Measurements from ENCODE around the gene SUPT3H. TPM values are rescaled to one million over a fixed set of nuclear protein-coding genes. Genes with fewer than 3 reads are reported as not detected.

SUPT3H gene
- total RNA-seq, 1 donor from 2014 or later, result 23.2 TPM

DNA sequence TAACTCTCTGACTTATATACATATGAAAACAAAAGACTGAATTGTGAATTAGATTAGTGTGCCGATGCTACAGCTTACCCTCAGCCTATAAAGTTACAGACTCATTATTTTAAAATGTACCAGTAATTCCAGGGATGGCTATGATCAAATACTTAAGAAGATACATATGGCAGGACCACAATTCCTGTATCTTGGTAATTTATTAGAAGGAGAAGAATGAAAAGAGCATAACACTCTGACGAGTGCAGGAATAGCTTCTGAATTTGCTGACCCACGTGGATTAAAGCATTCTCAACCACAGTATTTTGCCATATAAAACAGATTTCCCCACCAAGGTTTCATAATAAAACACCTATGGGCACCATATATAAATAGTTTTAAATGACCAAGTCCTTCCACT is 418.1 kb downstream of the SUPT3H start:
- DNase-seq (ENCODE audit: low spot score in 2 of 2, unreplicated experiment in 2 of 2), result no peak
- peaks cover 14% of the 10 kb centered on the region for H3K4me1 Mint-ChIP-seq
- H3K27ac Mint-ChIP-seq, result no peak overlapping the region
- H3K4me3 Mint-ChIP-seq, result no peak overlapping the region
- no peaks in the 10 kb centered on the region for H3K36me3 Mint-ChIP-seq
- TF ChIP-seq, protein P1, sequence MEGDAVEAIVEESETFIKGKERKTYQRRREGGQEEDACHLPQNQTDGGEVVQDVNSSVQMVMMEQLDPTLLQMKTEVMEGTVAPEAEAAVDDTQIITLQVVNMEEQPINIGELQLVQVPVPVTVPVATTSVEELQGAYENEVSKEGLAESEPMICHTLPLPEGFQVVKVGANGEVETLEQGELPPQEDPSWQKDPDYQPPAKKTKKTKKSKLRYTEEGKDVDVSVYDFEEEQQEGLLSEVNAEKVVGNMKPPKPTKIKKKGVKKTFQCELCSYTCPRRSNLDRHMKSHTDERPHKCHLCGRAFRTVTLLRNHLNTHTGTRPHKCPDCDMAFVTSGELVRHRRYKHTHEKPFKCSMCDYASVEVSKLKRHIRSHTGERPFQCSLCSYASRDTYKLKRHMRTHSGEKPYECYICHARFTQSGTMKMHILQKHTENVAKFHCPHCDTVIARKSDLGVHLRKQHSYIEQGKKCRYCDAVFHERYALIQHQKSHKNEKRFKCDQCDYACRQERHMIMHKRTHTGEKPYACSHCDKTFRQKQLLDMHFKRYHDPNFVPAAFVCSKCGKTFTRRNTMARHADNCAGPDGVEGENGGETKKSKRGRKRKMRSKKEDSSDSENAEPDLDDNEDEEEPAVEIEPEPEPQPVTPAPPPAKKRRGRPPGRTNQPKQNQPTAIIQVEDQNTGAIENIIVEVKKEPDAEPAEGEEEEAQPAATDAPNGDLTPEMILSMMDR (IDR thresholded peaks at IDR 0.05; ENCODE audit: unreplicated experiment), result no peak
- H3K27me3 Mint-ChIP-seq (ENCODE audit: low read depth), result no peaks in the 10 kb centered on the region
- H3K9me3 Mint-ChIP-seq, result no peaks in the 10 kb centered on the region

DNA sequence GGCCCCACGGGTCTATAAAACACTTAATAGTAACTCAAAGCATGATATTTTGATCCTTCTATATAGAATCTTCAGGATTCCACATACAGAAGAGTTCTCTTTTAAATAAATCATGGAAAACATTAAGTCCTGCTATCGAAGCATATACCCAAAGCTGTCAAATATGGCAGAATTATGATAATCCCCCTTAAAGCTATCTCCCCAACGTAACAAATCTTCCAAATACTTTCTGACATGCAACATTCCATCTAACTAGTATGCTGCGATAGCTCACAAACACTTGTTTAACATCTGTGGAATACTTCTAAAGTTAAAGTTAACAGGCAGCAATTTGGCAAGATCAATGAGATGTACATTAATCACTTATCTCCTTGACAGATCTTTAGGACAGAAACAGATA is 420.6 kb downstream of the SUPT3H start:
- TF ChIP-seq, protein P1 (IDR thresholded peaks at IDR 0.05; ENCODE audit: unreplicated experiment), result no peak
- Mint-ChIP-seq H3K4me3 (no peak overlapping the region), H3K36me3 (peaks cover 12% of the 10 kb centered on the region), H3K9me3 (no peaks in the 10 kb centered on the region), H3K4me1 (peaks cover 14% of the 10 kb centered on the region), H3K27me3 (ENCODE audit: low read depth) (no peaks in the 10 kb centered on the region), H3K27ac (no peak overlapping the region)
- DNase-seq (ENCODE audit: low spot score in 2 of 2, unreplicated experiment in 2 of 2), result no peak

DNA sequence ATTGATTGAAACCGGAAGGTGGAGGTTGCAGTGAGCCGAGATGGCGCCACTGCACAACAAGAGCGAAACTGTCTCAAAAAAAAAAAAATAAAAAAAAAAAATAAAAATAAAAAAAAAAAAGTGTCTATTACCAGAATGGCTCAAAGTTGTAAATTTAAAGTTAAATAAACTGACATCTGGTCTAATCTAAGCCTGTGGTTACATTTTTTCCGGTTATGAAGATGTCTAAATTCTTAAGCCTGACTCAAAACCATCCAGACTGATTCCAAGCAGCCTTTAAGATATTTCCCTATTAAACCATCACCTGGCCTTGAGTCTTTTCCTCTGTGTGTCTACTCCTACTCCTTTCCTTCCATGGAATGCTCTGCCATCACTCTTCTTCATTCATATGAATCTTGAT is 421.3 kb downstream of the SUPT3H start:
- no peak overlapping the region for H3K4me3 Mint-ChIP-seq
- H3K36me3 Mint-ChIP-seq, result peaks cover 17% of the 10 kb centered on the region
- H3K9me3 Mint-ChIP-seq, result no peaks in the 10 kb centered on the region
- TF ChIP-seq, protein P1 (IDR thresholded peaks at IDR 0.05; ENCODE audit: unreplicated experiment), result no peak
- no peak overlapping the region for H3K27ac Mint-ChIP-seq
- H3K27me3 Mint-ChIP-seq (ENCODE audit: low read depth), result no peaks in the 10 kb centered on the region
- peaks cover 14% of the 10 kb centered on the region for H3K4me1 Mint-ChIP-seq
- no peak for DNase-seq (ENCODE audit: low spot score in 2 of 2, unreplicated experiment in 2 of 2)

DNA sequence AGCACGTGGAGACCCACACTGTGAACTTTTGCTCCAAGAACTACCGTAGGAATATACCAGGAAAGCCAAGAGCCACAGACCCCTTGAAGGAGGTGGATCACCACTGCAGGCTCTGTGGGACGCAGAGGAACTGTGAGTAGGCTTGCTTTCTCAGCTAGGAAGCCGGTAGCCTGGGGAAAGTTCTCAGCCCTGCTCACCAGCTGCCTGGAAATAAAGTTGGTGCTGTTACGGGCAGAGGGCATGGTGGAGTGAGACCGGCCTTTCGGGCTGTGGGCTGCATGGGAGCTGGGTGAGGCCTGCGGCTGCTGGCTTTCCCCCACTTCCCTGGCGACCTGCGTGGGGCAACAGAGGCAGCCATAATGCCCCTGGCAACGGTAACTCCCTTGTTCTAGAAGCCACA is 422.6 kb downstream of the SUPT3H start:
- H3K9me3 Mint-ChIP-seq, result peaks cover 9% of the 10 kb centered on the region
- peaks cover 28% of the 10 kb centered on the region for H3K36me3 Mint-ChIP-seq
- TF ChIP-seq, protein P1 (IDR thresholded peaks at IDR 0.05; ENCODE audit: unreplicated experiment), result no peak
- no peaks in the 10 kb centered on the region for H3K27me3 Mint-ChIP-seq (ENCODE audit: low read depth)
- H3K4me1 Mint-ChIP-seq, result peaks cover 14% of the 10 kb centered on the region
- H3K4me3 Mint-ChIP-seq, result no peak overlapping the region
- no peak overlapping the region for H3K27ac Mint-ChIP-seq
- DNase-seq (ENCODE audit: low spot score in 2 of 2, unreplicated experiment in 2 of 2), result no peak

DNA sequence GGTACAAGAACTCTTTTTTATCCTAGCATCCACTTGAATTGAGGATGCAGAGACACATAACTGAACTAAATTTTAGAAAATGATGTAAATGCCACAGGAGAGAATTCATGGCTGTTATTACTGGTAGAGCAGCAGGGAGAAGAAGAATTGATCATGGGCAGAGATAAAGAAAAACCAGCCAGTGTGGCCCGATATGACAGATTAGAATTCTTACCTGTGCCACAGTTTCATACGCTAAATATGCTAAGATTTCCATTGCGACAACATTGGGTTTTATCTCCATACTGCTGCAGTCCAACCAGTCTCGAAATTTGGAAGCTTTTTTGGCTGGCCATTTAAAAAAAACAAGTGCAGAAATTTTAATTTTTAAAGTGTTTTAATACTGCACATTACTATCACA is 423.5 kb downstream of the SUPT3H start:
- Mint-ChIP-seq H3K4me3 (no peak overlapping the region), H3K27ac (no peak overlapping the region), H3K27me3 (ENCODE audit: low read depth) (no peaks in the 10 kb centered on the region), H3K36me3 (peaks cover 37% of the 10 kb centered on the region), H3K9me3 (peaks cover 17% of the 10 kb centered on the region), H3K4me1 (peaks cover 13% of the 10 kb centered on the region)
- DNase-seq (ENCODE audit: low spot score in 2 of 2, unreplicated experiment in 2 of 2), result no peak
- TF ChIP-seq, protein P1 (IDR thresholded peaks at IDR 0.05; ENCODE audit: unreplicated experiment), result no peak

DNA sequence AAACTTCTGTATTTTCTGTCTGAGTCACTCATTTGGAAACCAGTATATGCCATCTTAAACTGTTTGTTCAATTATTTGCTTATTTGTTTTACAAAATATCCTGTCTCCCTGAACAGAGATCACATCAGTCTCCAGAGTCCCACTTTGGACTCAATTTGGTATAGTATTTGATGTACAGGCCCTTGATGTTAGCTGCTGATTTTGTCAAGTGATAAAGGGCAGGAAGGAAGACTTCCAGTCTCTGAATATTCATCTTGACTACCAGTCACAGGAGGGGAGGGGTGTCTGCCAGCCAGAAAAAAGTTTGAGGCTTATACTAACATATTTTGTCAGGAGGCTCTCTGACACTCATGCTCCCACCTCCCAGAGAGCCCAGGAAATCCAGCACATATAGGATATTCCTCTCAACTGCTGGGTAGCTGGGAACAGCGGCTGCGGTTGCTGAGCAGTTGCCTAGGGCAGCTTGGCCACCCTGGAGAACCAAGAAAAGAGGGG is 426.4 kb downstream of the SUPT3H start:
- H3K27me3 Mint-ChIP-seq (ENCODE audit: low read depth), result no peaks in the 10 kb centered on the region
- TF ChIP-seq, protein P1 (IDR thresholded peaks at IDR 0.05; ENCODE audit: unreplicated experiment), result no peak
- H3K36me3 Mint-ChIP-seq, result peaks cover 51% of the 10 kb centered on the region
- H3K4me3 Mint-ChIP-seq, result no peak overlapping the region
- H3K4me1 Mint-ChIP-seq, result no peaks in the 10 kb centered on the region
- no peak for DNase-seq (ENCODE audit: low spot score in 2 of 2, unreplicated experiment in 2 of 2)
- H3K9me3 Mint-ChIP-seq, result peaks cover 33% of the 10 kb centered on the region
- no peak overlapping the region for H3K27ac Mint-ChIP-seq
